ENCODE measurements around the gene SCUBE2. TPM values are rescaled to one million over a fixed set of nuclear protein-coding genes. Genes with fewer than 3 reads are reported as not detected.

SCUBE2 gene
- total RNA-seq = not detected

GRCh38 chr11:9091044-9091922, at the start of gene SCUBE2:
SCUBE2 (minus strand) TSS chr11:9091599; CDS start chr11:9091528, 71 bp downstream.

GRCh38 chr11:9003573-9004182, 87.7 kb downstream of the SCUBE2 start, which contains the start of gene NRIP3:
NRIP3 (minus strand) TSS chr11:9004001; CDS start chr11:9003935, 66 bp downstream.

Small RNA genes within 50 kb of the gene (microRNA-seq; reads per million reads assigned to microRNA genes)
- gene MIR5691 (ENCODE audit: borderline microRNAs expressed, borderline replicate concordance) = not detected

Other genes with a start within 250 kb of the SCUBE2 start
- gene AKIP1, start 180.4 kb downstream of the SCUBE2 start, total RNA-seq = 10 to 100 TPM; 30.1 to 31.4 TPM
- not detected for gene C11orf16, start 158.7 kb downstream of the SCUBE2 start, total RNA-seq
- not detected for gene ASCL3, start 148.6 kb downstream of the SCUBE2 start, total RNA-seq
- gene TMEM9B, start 127.2 kb downstream of the SCUBE2 start, total RNA-seq = 10 to 100 TPM; 33.2 to 34.2 TPM
- gene NRIP3, start 87.6 kb downstream of the SCUBE2 start, total RNA-seq = under 1 TPM; 0.53 to 0.78 TPM
- gene DENND5A, start 173.8 kb upstream of the SCUBE2 start, total RNA-seq = 10 to 100 TPM; 66.2 to 69.6 TPM
- 10 to 100 TPM; 43.1 to 43.3 TPM for gene TMEM41B, start 223.0 kb upstream of the SCUBE2 start, total RNA-seq